Chondrocyte (in vitro differentiated cells): ENCODE results near the gene PRSS22. TPM values are rescaled to one million over a fixed set of nuclear protein-coding genes. Genes with fewer than 3 reads are reported as not detected.

Source experiments
- DNase-seq: peaks from one replicate; pipeline ENCODE4 v3.0.0; 2021; ENCODE audit warnings: mixed read lengths, low spot score
- H3K27ac Mint-ChIP-seq: one replicate; pipeline ENCODE4 v1.8.0; 2021; ENCODE audit warnings: mild to moderate bottlenecking, moderate library complexity, mixed read lengths; ENCODE audit not compliant: unreplicated experiment
- H3K27me3 Mint-ChIP-seq: 2 replicates; pipeline ENCODE4 v1.8.0; 2021; ENCODE audit warnings: low read depth, mixed read lengths
- H3K36me3 Mint-ChIP-seq: 2 replicates; pipeline ENCODE4 v1.8.0; 2021; ENCODE audit warnings: low read depth, mixed read lengths
- H3K4me1 Mint-ChIP-seq: 2 replicates; pipeline ENCODE4 v1.8.0; 2021; ENCODE audit warnings: low read depth, mild to moderate bottlenecking, mixed read lengths
- H3K4me3 Mint-ChIP-seq: one replicate; pipeline ENCODE4 v1.8.0; 2021; ENCODE audit warnings: mild to moderate bottlenecking, moderate library complexity, mixed read lengths; ENCODE audit not compliant: unreplicated experiment
- H3K9me3 Mint-ChIP-seq: 2 replicates; pipeline ENCODE4 v1.8.0; 2021; ENCODE audit warnings: low read depth, mixed read lengths
- total RNA-seq: library from RNA; stranded (reverse); gene quantifications from 3 replicates; pipeline ENCODE4 v1.2.1, GENCODE V29; 2021
- TF ChIP-seq, protein P1 (sequence below): fragments of 200-600 bp; sonication (generic); IDR thresholded peaks from 2 replicates; pipeline ENCODE4 v1.5.0; 2021; ENCODE audit warnings: antibody characterized with exemption, mild to moderate bottlenecking, moderate library complexity

The PRSS22 gene
- total RNA-seq, 1 donor from 2014 or later: not detected

DNA sequence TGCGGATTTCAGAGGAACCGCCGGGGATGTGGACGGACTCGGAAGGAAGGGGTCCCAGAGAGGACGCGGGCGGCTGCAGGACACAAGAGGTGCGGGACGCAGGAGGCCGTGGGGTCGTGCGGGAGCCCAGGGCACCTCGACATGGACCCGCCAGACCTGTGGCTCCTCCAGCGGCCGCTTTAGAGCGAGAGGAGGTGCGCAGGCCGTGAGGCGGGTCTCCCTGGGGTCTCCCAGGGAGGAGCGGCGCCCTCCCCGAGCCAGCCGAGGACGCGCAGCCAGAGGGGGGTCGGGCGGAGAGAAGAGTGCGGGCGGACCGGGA, 46.9 kb upstream of the PRSS22 start:
- peak overlapping the region; percentile 88 for H3K4me3 Mint-ChIP-seq
- peaks cover 25% of the 10 kb centered on the region for H3K4me1 Mint-ChIP-seq
- no peak for DNase-seq
- H3K36me3 Mint-ChIP-seq: no peaks in the 10 kb centered on the region
- H3K27ac Mint-ChIP-seq: peak overlapping the region; percentile 91
- TF ChIP-seq, protein P1, sequence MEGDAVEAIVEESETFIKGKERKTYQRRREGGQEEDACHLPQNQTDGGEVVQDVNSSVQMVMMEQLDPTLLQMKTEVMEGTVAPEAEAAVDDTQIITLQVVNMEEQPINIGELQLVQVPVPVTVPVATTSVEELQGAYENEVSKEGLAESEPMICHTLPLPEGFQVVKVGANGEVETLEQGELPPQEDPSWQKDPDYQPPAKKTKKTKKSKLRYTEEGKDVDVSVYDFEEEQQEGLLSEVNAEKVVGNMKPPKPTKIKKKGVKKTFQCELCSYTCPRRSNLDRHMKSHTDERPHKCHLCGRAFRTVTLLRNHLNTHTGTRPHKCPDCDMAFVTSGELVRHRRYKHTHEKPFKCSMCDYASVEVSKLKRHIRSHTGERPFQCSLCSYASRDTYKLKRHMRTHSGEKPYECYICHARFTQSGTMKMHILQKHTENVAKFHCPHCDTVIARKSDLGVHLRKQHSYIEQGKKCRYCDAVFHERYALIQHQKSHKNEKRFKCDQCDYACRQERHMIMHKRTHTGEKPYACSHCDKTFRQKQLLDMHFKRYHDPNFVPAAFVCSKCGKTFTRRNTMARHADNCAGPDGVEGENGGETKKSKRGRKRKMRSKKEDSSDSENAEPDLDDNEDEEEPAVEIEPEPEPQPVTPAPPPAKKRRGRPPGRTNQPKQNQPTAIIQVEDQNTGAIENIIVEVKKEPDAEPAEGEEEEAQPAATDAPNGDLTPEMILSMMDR: no peak
- H3K9me3 Mint-ChIP-seq: no peaks in the 10 kb centered on the region
- H3K27me3 Mint-ChIP-seq: no peaks in the 10 kb centered on the region

GRCh38 chr16:2904100-2904921, 46.3 kb upstream of the PRSS22 start:
- TF ChIP-seq, protein P1: peak; percentile 95

GRCh38 chr16:2902337-2903130, 44.6 kb upstream of the PRSS22 start:
- peak overlapping the region; percentile 27 for H3K27ac Mint-ChIP-seq

More at GRCh38 chr16:2904100-2904921, 46.3 kb upstream of the PRSS22 start:
- no peak for DNase-seq
- Mint-ChIP-seq H3K4me1 (peaks cover 25% of the 10 kb centered on the region), H3K4me3 (peak overlapping the region; percentile 88), H3K27ac (peak overlapping the region; percentile 91), H3K27me3 (no peaks in the 10 kb centered on the region), H3K9me3 (no peaks in the 10 kb centered on the region), H3K36me3 (no peaks in the 10 kb centered on the region)

GRCh38 chr16:2900526-2901075, 42.6 kb upstream of the PRSS22 start:
- no peak overlapping the region for H3K4me3 Mint-ChIP-seq
- TF ChIP-seq, protein P1: no peak
- no peak for DNase-seq
- H3K27ac Mint-ChIP-seq: no peak overlapping the region
- peaks cover 13% of the 10 kb centered on the region for H3K4me1 Mint-ChIP-seq
- no peaks in the 10 kb centered on the region for H3K27me3 Mint-ChIP-seq
- H3K9me3 Mint-ChIP-seq: no peaks in the 10 kb centered on the region
- H3K36me3 Mint-ChIP-seq: no peaks in the 10 kb centered on the region

More at GRCh38 chr16:2902337-2903130, 44.6 kb upstream of the PRSS22 start:
- Mint-ChIP-seq H3K4me1 (peaks cover 23% of the 10 kb centered on the region), H3K9me3 (no peaks in the 10 kb centered on the region), H3K27me3 (no peaks in the 10 kb centered on the region), H3K4me3 (no peak overlapping the region), H3K36me3 (no peaks in the 10 kb centered on the region)
- TF ChIP-seq, protein P1: no peak
- no peak for DNase-seq

GRCh38 chr16:2899564-2900072, 41.6 kb upstream of the PRSS22 start:
- no peaks in the 10 kb centered on the region for H3K9me3 Mint-ChIP-seq
- no peak for DNase-seq
- no peak overlapping the region for H3K27ac Mint-ChIP-seq
- no peak overlapping the region for H3K4me3 Mint-ChIP-seq
- H3K36me3 Mint-ChIP-seq: no peaks in the 10 kb centered on the region
- no peaks in the 10 kb centered on the region for H3K27me3 Mint-ChIP-seq
- TF ChIP-seq, protein P1: no peak
- H3K4me1 Mint-ChIP-seq: peaks cover 18% of the 10 kb centered on the region
